Measurements from ENCODE around the gene DLX1. TPM values are rescaled to one million over a fixed set of nuclear protein-coding genes. Genes with fewer than 3 reads are reported as not detected.

Gene DLX1
- total and polyA plus RNA-seq, 9 of the 15 experiments (the other 6 are each of a cell fraction or from before 2014, with no cell fraction given), result 1.9 to 26.2 (median 9.6) TPM

DNA sequence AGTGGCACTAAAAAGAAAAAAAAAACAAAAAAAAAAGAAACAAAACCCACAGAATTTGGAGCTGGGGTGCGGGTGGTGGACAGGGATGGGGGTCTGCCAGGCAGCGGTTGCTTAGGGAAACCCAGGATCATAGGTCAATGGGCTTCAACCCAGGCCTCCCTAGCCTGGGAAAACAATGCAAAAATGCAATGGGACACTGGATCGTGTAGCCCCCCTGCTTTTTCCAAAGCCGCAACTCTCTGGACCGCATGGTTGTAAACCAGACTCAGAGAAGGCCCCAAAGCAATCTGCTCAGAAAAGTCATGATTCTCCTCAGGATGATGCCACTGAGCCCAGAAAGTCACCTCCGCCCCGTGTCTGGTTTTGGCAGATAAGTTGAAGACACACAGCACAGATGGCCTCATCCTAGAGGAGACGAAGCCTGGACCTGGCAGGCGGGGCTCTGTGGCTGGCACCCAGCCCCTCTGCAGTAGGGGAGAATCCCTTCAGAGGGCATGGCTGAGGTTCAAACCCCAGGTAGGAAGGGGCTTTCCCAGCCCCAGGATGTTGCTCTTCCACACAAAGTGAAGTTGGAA lies 12.3 kb downstream of the DLX1 start:
- Histone ChIP-seq H3K36me3 (ENCODE audit: control insufficient read depth, insufficient read depth, low read length) (no peaks in the 10 kb centered on the region), H2AFZ (ENCODE audit: low read depth, low read length) (peak overlapping the region; percentile 36; the same call in 1 of the 2 replicates), H3K27ac (ENCODE audit: extremely low read depth, low read depth, low read length) (peak overlapping the region; percentile 72; the same call in 1 of the 3 replicates), H3K27me3 (ENCODE audit: control insufficient read depth in 2 of 2, insufficient read depth in 2 of 2, low read length in 2 of 2) (no peaks in the 10 kb centered on the region; a peak in 1 of 5 replicates), H3K4me2 (ENCODE audit: insufficient read depth, low read length) (no peak overlapping the region), H3K9ac (ENCODE audit: insufficient read depth in 1 of 2, low read depth in 2 of 2, low read length in 2 of 2) (peak overlapping the region in 1 of 2 experiments; percentile 82; a peak in 1 of 4 replicates), H3K79me2 (ENCODE audit: control insufficient read depth, insufficient read depth, low read length) (no peaks in the 10 kb centered on the region), H3K4me3 (no peak overlapping the region), H4K20me1 (replicated peaks; ENCODE audit: control insufficient read depth, insufficient read depth, low read length) (no peaks in the 10 kb centered on the region), H3K9me1 (ENCODE audit: control insufficient read depth, insufficient read depth, low read length) (no peaks in the 10 kb centered on the region), H3K9me3 (replicated peaks; ENCODE audit: control insufficient read depth, insufficient read depth, low read depth, low read length) (no peaks in the 10 kb centered on the region), H3K4me1 (replicated peaks in 1 of 2; ENCODE audit: control insufficient read depth in 2 of 2, insufficient read depth in 2 of 2, low read length in 2 of 2) (peaks cover 22 to 61% of the 10 kb centered on the region in 2 experiments)
- ChIA-PET POLR2A (no interaction called here), CTCF (ENCODE audit: low intra/inter-chr PET ratio) (no interaction called here)
- peak; percentile 39 to 76 (median 52) for DNase-seq (ENCODE audit: extremely low read depth in 1 of 4, low spot score in 3 of 4)
- intact Hi-C loops (cut with micrococcal nuclease), result loop anchor here (1.0 kb wide), 1 partner anchor 12 kb away; the partner anchor contains the start of gene DLX1
- no TSS peak for BruUV-seq (replicated peaks)
- in situ Hi-C loops (cut with MboI), result no loop called here
- FAIRE-seq, result peak; percentile 87
- 60% methylated on average over 9 of the region's 9 CpGs for WGBS (ENCODE audit: insufficient coverage, low coverage, missing lambda C conversion rate)
- ATAC-seq, result peak; percentile 1; the same call in 2 of the 3 replicates
- TF ChIP-seq, protein P1, sequence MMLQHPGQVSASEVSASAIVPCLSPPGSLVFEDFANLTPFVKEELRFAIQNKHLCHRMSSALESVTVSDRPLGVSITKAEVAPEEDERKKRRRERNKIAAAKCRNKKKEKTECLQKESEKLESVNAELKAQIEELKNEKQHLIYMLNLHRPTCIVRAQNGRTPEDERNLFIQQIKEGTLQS (IDR thresholded peaks at IDR 0.05), result 0 out of 2 replicates have a peak, but pooled peaks have one; percentile 42
- TF ChIP-seq, protein P1 (CRISPR knock-in tag; conservative IDR thresholded peaks at IDR 0.05), result no peak
- TF ChIP-seq NCOR1 (IDR thresholded peaks at IDR 0.05) (peak; percentile 44; the same call in 1 of the 2 replicates), TAF9B (IDR thresholded peaks at IDR 0.05; ENCODE audit: partially characterized antibody) (no peak), PML (IDR thresholded peaks at IDR 0.05; ENCODE audit: low read length) (no peak), EP300 (IDR thresholded peaks at IDR 0.05; ENCODE audit: low read length) (peak; percentile 38; the same call in 1 of the 2 replicates), KDM1A (IDR thresholded peaks at IDR 0.05) (peak in 1 of 2 experiments; percentile 54; a peak in 1 of 4 replicates), DPF2 (IDR thresholded peaks at IDR 0.05) (peak; percentile 48; the same call in 1 of the 2 replicates), SMARCA4 (IDR thresholded peaks at IDR 0.05) (0 out of 2 replicates have a peak, but pooled peaks have one; percentile 14), XRCC3 (IDR thresholded peaks at IDR 0.05) (no peak), ZNF316 (IDR thresholded peaks at IDR 0.05) (no peak), U2AF1 (optimal IDR thresholded peaks at IDR 0.05; ENCODE audit: low read depth, low read length) (no peak), TEAD4 (IDR thresholded peaks at IDR 0.05; ENCODE audit: low read length) (peak; percentile 16; the same call in 1 of the 2 replicates), TEAD4 (CRISPR knock-in tag; IDR thresholded peaks at IDR 0.05; ENCODE audit: borderline replicate concordance) (no peak), ARID1B (IDR thresholded peaks at IDR 0.05) (peak; percentile 71), TRIM24 (IDR thresholded peaks at IDR 0.05) (peak in 1 of 2 experiments; percentile 22; a peak in 1 of 4 replicates), RFX7 (CRISPR knock-in tag; IDR thresholded peaks at IDR 0.05) (no peak)
- TF ChIP-seq, protein P2, sequence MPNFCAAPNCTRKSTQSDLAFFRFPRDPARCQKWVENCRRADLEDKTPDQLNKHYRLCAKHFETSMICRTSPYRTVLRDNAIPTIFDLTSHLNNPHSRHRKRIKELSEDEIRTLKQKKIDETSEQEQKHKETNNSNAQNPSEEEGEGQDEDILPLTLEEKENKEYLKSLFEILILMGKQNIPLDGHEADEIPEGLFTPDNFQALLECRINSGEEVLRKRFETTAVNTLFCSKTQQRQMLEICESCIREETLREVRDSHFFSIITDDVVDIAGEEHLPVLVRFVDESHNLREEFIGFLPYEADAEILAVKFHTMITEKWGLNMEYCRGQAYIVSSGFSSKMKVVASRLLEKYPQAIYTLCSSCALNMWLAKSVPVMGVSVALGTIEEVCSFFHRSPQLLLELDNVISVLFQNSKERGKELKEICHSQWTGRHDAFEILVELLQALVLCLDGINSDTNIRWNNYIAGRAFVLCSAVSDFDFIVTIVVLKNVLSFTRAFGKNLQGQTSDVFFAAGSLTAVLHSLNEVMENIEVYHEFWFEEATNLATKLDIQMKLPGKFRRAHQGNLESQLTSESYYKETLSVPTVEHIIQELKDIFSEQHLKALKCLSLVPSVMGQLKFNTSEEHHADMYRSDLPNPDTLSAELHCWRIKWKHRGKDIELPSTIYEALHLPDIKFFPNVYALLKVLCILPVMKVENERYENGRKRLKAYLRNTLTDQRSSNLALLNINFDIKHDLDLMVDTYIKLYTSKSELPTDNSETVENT (CRISPR knock-in tag; IDR thresholded peaks at IDR 0.05), result no peak
- TF ChIP-seq, protein P3, sequence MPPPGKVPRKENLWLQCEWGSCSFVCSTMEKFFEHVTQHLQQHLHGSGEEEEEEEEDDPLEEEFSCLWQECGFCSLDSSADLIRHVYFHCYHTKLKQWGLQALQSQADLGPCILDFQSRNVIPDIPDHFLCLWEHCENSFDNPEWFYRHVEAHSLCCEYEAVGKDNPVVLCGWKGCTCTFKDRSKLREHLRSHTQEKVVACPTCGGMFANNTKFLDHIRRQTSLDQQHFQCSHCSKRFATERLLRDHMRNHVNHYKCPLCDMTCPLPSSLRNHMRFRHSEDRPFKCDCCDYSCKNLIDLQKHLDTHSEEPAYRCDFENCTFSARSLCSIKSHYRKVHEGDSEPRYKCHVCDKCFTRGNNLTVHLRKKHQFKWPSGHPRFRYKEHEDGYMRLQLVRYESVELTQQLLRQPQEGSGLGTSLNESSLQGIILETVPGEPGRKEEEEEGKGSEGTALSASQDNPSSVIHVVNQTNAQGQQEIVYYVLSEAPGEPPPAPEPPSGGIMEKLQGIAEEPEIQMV (tag; conservative IDR thresholded peaks at IDR 0.05; ENCODE audit: low read depth), result no peak
- TF ChIP-seq, protein P4, sequence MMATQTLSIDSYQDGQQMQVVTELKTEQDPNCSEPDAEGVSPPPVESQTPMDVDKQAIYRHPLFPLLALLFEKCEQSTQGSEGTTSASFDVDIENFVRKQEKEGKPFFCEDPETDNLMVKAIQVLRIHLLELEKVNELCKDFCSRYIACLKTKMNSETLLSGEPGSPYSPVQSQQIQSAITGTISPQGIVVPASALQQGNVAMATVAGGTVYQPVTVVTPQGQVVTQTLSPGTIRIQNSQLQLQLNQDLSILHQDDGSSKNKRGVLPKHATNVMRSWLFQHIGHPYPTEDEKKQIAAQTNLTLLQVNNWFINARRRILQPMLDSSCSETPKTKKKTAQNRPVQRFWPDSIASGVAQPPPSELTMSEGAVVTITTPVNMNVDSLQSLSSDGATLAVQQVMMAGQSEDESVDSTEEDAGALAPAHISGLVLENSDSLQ (IDR thresholded peaks at IDR 0.05), result no peak

Data from K562 (cell line).